ENCODE measurements around the gene PSMF1. TPM values are rescaled to one million over a fixed set of nuclear protein-coding genes. Genes with fewer than 3 reads are reported as not detected.

The PSMF1 gene
- total RNA-seq, 1 experiment from 2014 or later: 153 TPM

- no peak overlapping the region for H3K9ac ChIP-seq (ENCODE audit: low read length)
- intact Hi-C loops (cut with micrococcal nuclease): no loop called here
- H3K4me3 ChIP-seq (replicated peaks in 1 of 2; ENCODE audit: low read depth in 1 of 2, low read length in 2 of 2): no peak overlapping the region
- H3K9me3 ChIP-seq (ENCODE audit: control insufficient read depth in 1 of 2, insufficient read depth in 1 of 2, low read depth in 1 of 2, low read length in 2 of 2): no peaks in the 10 kb centered on the region
- no TSS peak for BruUV-seq (replicated peaks)
- H3K4me1 ChIP-seq (ENCODE audit: control insufficient read depth in 1 of 2, insufficient read depth in 2 of 2, low read length in 2 of 2): no peaks in the 10 kb centered on the region
- no peak overlapping the region for H2AFZ ChIP-seq (ENCODE audit: low read depth, low read length, poor library complexity, severe bottlenecking)
- H3K27me3 ChIP-seq (ENCODE audit: insufficient read depth, low read length): no peaks in the 10 kb centered on the region
- ChIA-PET CTCF (no interaction called here), POLR2A (no interaction called here), RAD21 (ENCODE audit: low non-redundant PET in 1 of 2, low total read pairs in 2 of 2, uncharacterized antibody in 2 of 2, unreplicated experiment in 2 of 2) (no interaction called here)
- no peak overlapping the region for H3K4me2 ChIP-seq (ENCODE audit: low read length)
- no peak overlapping the region for H3K27ac ChIP-seq (ENCODE audit: low read depth, low read length)
- no peaks in the 10 kb centered on the region for H3K9me2 ChIP-seq (ENCODE audit: insufficient read depth)
- DNase-seq (ENCODE audit: low read depth, low spot score) (no peak), ATAC-seq (no peak)
- H3K79me2 ChIP-seq (ENCODE audit: insufficient read depth, low read length): no peaks in the 10 kb centered on the region
- H4K20me1 ChIP-seq (ENCODE audit: insufficient read depth): no peaks in the 10 kb centered on the region
- H3K36me3 ChIP-seq (ENCODE audit: control insufficient read depth in 1 of 2, insufficient read depth in 2 of 2, low read length in 2 of 2): peaks cover 0 to 20% of the 10 kb centered on the region in 2 experiments; a peak in 2 of 4 replicates
- TF ChIP-seq YY1 (IDR thresholded peaks at IDR 0.05; ENCODE audit: extremely low read depth, insufficient replicate concordance, low read depth, low read length) (no peak), CBX3 (IDR thresholded peaks at IDR 0.05; ENCODE audit: low read depth) (no peak), POLR2A (IDR thresholded peaks at IDR 0.05; ENCODE audit: borderline replicate concordance, extremely low read depth, insufficient read depth, insufficient read length) (no peak), ZNF274 (IDR thresholded peaks at IDR 0.05; ENCODE audit: low read depth, low read length) (no peak), TCF7L2 (IDR thresholded peaks at IDR 0.05; ENCODE audit: borderline replicate concordance, extremely low read depth, insufficient read depth, insufficient read length) (no peak), RAD21 (IDR thresholded peaks at IDR 0.05; ENCODE audit: low read depth) (no peak), EZH2phosphoT487 (IDR thresholded peaks at IDR 0.05; ENCODE audit: borderline replicate concordance) (no peak), REST (IDR thresholded peaks at IDR 0.05; ENCODE audit: low read depth) (no peak), ATF3 (IDR thresholded peaks at IDR 0.05) (no peak), FOSL1 (IDR thresholded peaks at IDR 0.05; ENCODE audit: low read depth) (no peak), CTCF (IDR thresholded peaks at IDR 0.05 in 2 of 3, conservative IDR thresholded peaks at IDR 0.05 in 1 of 3; ENCODE audit: borderline replicate concordance in 1 of 3, insufficient read depth in 1 of 3, low read depth in 2 of 3, low read length in 2 of 3) (no peak), SRF (IDR thresholded peaks at IDR 0.05; ENCODE audit: low read depth) (no peak), EZH2 (IDR thresholded peaks at IDR 0.05) (no peak), CEBPB (IDR thresholded peaks at IDR 0.05; ENCODE audit: low read depth) (no peak)
Measured at GRCh38 chr20:1173698-1174097, 55.3 kb downstream of the PSMF1 start.
